OCI-LY1 (cell line): ENCODE data around the gene EGFL6.

ENCODE experiments used
- H2AFZ ChIP-seq: fragments of 200-600 bp; sonication (generic), shearing (Covaris generic); 2 replicates; pipeline ENCODE4 v1.6.0; 2014; ENCODE audit warnings: antibody characterized with exemption, mild to moderate bottlenecking, low read length
- H3F3A ChIP-seq: fragments of 200-600 bp; sonication (generic), shearing (Covaris generic); 2 replicates; pipeline ENCODE4 v1.6.0; 2014; ENCODE audit warnings: mild to moderate bottlenecking, antibody characterized with exemption, low read length, moderate library complexity; ENCODE audit not compliant: insufficient read depth
- H3K27ac ChIP-seq: fragments of 200-600 bp; sonication (generic); 2 replicates; pipeline ENCODE4 v1.5.1; 2014; ENCODE audit warnings: low read length, mixed run types, mild to moderate bottlenecking, low read depth; ENCODE audit not compliant: poor library complexity, severe bottlenecking
- H3K27me3 ChIP-seq: fragments of 200-600 bp; sonication (generic); 2 replicates; pipeline ENCODE4 v1.6.0; 2014; ENCODE audit warnings: antibody characterized with exemption, mild to moderate bottlenecking, low read length, moderate library complexity; ENCODE audit not compliant: insufficient read depth
- H3K36me3 ChIP-seq: fragments of 200-600 bp; sonication (generic); 2 replicates; pipeline ENCODE4 v1.6.1; 2014; ENCODE audit warnings: mild to moderate bottlenecking, antibody characterized with exemption, low read length, moderate library complexity, mixed read lengths; ENCODE audit not compliant: insufficient read depth
- H3K4me1 ChIP-seq: fragments of 200-600 bp; sonication (generic); 2 replicates; pipeline ENCODE4 v1.5.1; 2014; ENCODE audit warnings: mild to moderate bottlenecking, low read length, moderate library complexity; ENCODE audit not compliant: insufficient read depth, severe bottlenecking
- H3K4me2 ChIP-seq: fragments of 200-600 bp; sonication (generic), shearing (Covaris generic); 2 replicates; pipeline ENCODE4 v1.6.1; 2014; ENCODE audit warnings: low read length
- H3K4me3 ChIP-seq: fragments of 200-600 bp; sonication (generic); 2 replicates; pipeline ENCODE4 v1.5.1; 2014; ENCODE audit warnings: low read length, low read depth, mild to moderate bottlenecking, mixed read lengths; ENCODE audit not compliant: poor library complexity, severe bottlenecking
- H3K79me2 ChIP-seq: fragments of 200-600 bp; shearing (Covaris generic); 2 replicates; pipeline ENCODE4 v1.6.1; 2016; ENCODE audit warnings: mixed run types, low read length, mixed read lengths; ENCODE audit not compliant: insufficient read depth
- H3K9ac ChIP-seq: fragments of 200-600 bp; sonication (generic), shearing (Covaris generic); 2 replicates; pipeline ENCODE4 v1.6.1; 2014; ENCODE audit warnings: mild to moderate bottlenecking, low read length, mixed read lengths
- H3K9me2 ChIP-seq: fragments of 200-600 bp; sonication (generic), shearing (Covaris generic); 2 replicates; pipeline ENCODE4 v1.6.1; 2014; ENCODE audit warnings: low read depth, mild to moderate bottlenecking, low read length, mixed read lengths
- H3K9me3 ChIP-seq: fragments of 200-600 bp; shearing (Covaris generic); 2 replicates; pipeline ENCODE4 v1.6.1; 2014; ENCODE audit warnings: low read length, mixed read lengths
- H4K20me1 ChIP-seq: fragments of 200-600 bp; sonication (generic), shearing (Covaris generic); 2 replicates; pipeline ENCODE4 v1.6.0; 2016; ENCODE audit warnings: mild to moderate bottlenecking, low read length; ENCODE audit not compliant: insufficient read depth
- EZH2 ChIP-seq: fragments of 200-600 bp; sonication (generic), shearing (Covaris generic); IDR thresholded peaks from 2 replicates; pipeline ENCODE4 v1.8.0; 2017; ENCODE audit warnings: borderline replicate concordance, mixed run types, mild to moderate bottlenecking, antibody characterized with exemption, low read length, moderate library complexity, mixed read lengths
- TF ChIP-seq, protein P1 (sequence below): fragments of 200-600 bp; sonication (generic), shearing (Covaris generic); IDR thresholded peaks from 2 replicates; pipeline ENCODE4 v1.5.1; 2017; ENCODE audit warnings: mild to moderate bottlenecking, antibody characterized with exemption, low read length, moderate library complexity, mixed read lengths

EGFL6 gene

DNA sequence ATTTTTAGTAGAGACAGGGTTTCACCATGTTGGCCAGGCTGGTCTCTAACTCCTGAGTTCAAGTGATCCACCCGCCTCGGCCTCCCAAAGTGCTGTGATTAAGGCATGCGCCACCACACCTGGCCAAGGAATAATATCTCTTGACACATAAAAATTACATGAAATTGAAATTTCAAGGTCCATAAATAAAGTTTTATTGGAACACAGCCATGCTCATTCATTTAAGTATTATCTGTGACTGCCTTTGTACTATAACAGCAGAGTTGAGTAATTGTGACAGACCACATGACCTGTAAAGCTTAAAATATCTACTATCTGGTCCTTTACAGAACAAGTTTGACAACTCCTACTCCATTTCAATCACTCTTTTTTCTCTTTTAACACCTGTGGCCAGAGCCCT is 17.8 kb upstream of the EGFL6 start:
- H3K4me2 ChIP-seq = no peak overlapping the region
- no peaks in the 10 kb centered on the region for H3K9me3 ChIP-seq
- H3K4me3 ChIP-seq = no peak overlapping the region
- H3K4me1 ChIP-seq = no peaks in the 10 kb centered on the region
- H3K36me3 ChIP-seq = no peaks in the 10 kb centered on the region
- H3K9ac ChIP-seq = no peak overlapping the region
- H3K79me2 ChIP-seq = no peaks in the 10 kb centered on the region
- no peaks in the 10 kb centered on the region for H4K20me1 ChIP-seq
- H3K27ac ChIP-seq = no peak overlapping the region
- TF ChIP-seq EZH2 = no peak
- TF ChIP-seq, protein P1, sequence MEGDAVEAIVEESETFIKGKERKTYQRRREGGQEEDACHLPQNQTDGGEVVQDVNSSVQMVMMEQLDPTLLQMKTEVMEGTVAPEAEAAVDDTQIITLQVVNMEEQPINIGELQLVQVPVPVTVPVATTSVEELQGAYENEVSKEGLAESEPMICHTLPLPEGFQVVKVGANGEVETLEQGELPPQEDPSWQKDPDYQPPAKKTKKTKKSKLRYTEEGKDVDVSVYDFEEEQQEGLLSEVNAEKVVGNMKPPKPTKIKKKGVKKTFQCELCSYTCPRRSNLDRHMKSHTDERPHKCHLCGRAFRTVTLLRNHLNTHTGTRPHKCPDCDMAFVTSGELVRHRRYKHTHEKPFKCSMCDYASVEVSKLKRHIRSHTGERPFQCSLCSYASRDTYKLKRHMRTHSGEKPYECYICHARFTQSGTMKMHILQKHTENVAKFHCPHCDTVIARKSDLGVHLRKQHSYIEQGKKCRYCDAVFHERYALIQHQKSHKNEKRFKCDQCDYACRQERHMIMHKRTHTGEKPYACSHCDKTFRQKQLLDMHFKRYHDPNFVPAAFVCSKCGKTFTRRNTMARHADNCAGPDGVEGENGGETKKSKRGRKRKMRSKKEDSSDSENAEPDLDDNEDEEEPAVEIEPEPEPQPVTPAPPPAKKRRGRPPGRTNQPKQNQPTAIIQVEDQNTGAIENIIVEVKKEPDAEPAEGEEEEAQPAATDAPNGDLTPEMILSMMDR = no peak
- no peak overlapping the region for H2AFZ ChIP-seq
- no peaks in the 10 kb centered on the region for H3K9me2 ChIP-seq
- no peaks in the 10 kb centered on the region for H3F3A ChIP-seq
- H3K27me3 ChIP-seq = no peaks in the 10 kb centered on the region

DNA sequence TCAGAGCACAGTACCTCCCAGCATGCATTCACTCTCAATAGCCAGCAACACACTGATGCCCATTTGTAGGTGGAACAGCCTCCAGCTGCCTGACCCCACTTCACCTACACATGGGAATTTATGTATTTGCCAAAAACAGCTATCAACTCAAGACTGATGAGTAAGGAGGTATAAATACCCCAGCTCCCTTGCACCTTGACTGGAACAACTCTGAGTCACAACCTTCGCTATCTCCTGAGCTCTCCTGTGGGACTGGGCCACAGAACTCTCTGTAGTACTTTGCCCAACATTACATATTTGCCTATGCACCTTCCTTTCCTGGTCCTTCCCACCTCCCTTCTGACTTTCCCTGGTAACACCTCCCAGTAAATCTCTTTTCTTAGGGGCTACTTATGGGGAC is 16.5 kb upstream of the EGFL6 start:
- H3K27ac ChIP-seq = no peak overlapping the region
- TF ChIP-seq, protein P1 = no peak
- no peak for TF ChIP-seq EZH2
- no peaks in the 10 kb centered on the region for H3K9me3 ChIP-seq
- H4K20me1 ChIP-seq = no peaks in the 10 kb centered on the region
- H3K9me2 ChIP-seq = no peaks in the 10 kb centered on the region
- H2AFZ ChIP-seq = no peak overlapping the region
- H3K36me3 ChIP-seq = no peaks in the 10 kb centered on the region
- H3K4me3 ChIP-seq = no peak overlapping the region
- no peak overlapping the region for H3K4me2 ChIP-seq
- no peaks in the 10 kb centered on the region for H3K27me3 ChIP-seq
- H3K9ac ChIP-seq = no peak overlapping the region
- H3F3A ChIP-seq = no peaks in the 10 kb centered on the region
- H3K4me1 ChIP-seq = no peaks in the 10 kb centered on the region
- no peaks in the 10 kb centered on the region for H3K79me2 ChIP-seq

DNA sequence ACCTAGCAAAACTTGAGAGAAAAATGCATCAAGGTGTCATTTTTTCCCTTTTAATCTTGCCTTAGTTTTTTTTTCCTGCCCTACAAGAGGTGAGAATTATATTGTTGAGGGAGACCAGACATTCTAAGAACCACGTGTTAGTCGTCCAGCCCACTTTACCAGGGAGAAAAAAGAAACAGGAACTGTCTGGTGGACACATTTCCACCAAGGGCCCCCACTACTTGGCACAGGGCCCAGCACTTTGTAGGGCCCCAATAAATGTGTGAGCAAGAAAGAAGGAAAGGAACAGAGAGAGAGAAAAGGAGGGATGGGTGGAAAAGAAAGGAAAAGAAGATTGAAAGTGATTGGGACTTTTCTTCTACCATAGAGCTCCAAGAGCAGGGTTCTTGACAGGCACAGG is 3.9 kb upstream of the EGFL6 start:
- no peaks in the 10 kb centered on the region for H3F3A ChIP-seq
- H3K79me2 ChIP-seq = no peaks in the 10 kb centered on the region
- no peak overlapping the region for H3K9ac ChIP-seq
- no peak overlapping the region for H3K4me3 ChIP-seq
- H3K4me2 ChIP-seq = no peak overlapping the region
- H4K20me1 ChIP-seq = no peaks in the 10 kb centered on the region
- no peaks in the 10 kb centered on the region for H3K36me3 ChIP-seq
- H3K27me3 ChIP-seq = no peaks in the 10 kb centered on the region
- no peaks in the 10 kb centered on the region for H3K9me2 ChIP-seq
- no peaks in the 10 kb centered on the region for H3K4me1 ChIP-seq
- H2AFZ ChIP-seq = no peak overlapping the region
- TF ChIP-seq, protein P1 = no peak
- no peak for TF ChIP-seq EZH2
- no peak overlapping the region for H3K27ac ChIP-seq
- H3K9me3 ChIP-seq = no peaks in the 10 kb centered on the region
